Progenitor cell of endocrine pancreas (in vitro differentiated cells): Measurements from ENCODE around the gene TRIM39. TPM values are rescaled to one million over a fixed set of nuclear protein-coding genes. Genes with fewer than 3 reads are reported as not detected.
A peak's percentile ranks its signal among the peaks of the same experiment; 100 is the strongest.
"Not testable (repeated sequence)": the region's sequence is repeated elsewhere in the genome, so short reads cannot be mapped to it uniquely, and the experiment has no call there.

ENCODE experiments used
- DNase-seq: peaks from one replicate; pipeline ENCODE4 v3.0.0; 2021; ENCODE audit warnings: low spot score; ENCODE audit not compliant: unreplicated experiment
- H3K27ac Mint-ChIP-seq: 2 replicates; pipeline ENCODE4 v1.8.0; 2021; ENCODE audit warnings: mild to moderate bottlenecking, moderate library complexity, mixed read lengths
- H3K27me3 Mint-ChIP-seq: 2 replicates; pipeline ENCODE4 v1.8.0; 2021; ENCODE audit warnings: mixed read lengths
- H3K36me3 Mint-ChIP-seq: 2 replicates; pipeline ENCODE4 v1.8.0; 2022; ENCODE audit warnings: mixed read lengths; ENCODE audit not compliant: insufficient read depth
- H3K4me1 Mint-ChIP-seq: 2 replicates; pipeline ENCODE4 v1.8.0; 2021; ENCODE audit warnings: low read depth, mixed read lengths
- H3K4me3 Mint-ChIP-seq: 2 replicates; pipeline ENCODE4 v1.8.0; 2021; ENCODE audit warnings: low read depth, mild to moderate bottlenecking, moderate library complexity, mixed read lengths
- H3K9me3 Mint-ChIP-seq: 2 replicates; pipeline ENCODE4 v1.8.0; 2021; ENCODE audit warnings: low read depth, mixed read lengths
- total RNA-seq: library from RNA; stranded (reverse); gene quantifications from 2 replicates; pipeline ENCODE4 v1.2.1, GENCODE V29; 2021
- TF ChIP-seq, protein P1 (sequence below): fragments of 200-600 bp; sonication (generic); IDR thresholded peaks from one replicate; pipeline ENCODE4 v1.5.0; 2021; ENCODE audit warnings: antibody characterized with exemption, mild to moderate bottlenecking; ENCODE audit not compliant: unreplicated experiment

Gene TRIM39
- total RNA-seq, 1 donor from 2014 or later, result 17.9 TPM

- H3K4me1 Mint-ChIP-seq, result no peaks in the 10 kb centered on the region
- no peaks in the 10 kb centered on the region for H3K9me3 Mint-ChIP-seq
- peaks cover 63% of the 10 kb centered on the region for H3K27me3 Mint-ChIP-seq
- H3K4me3 Mint-ChIP-seq, result no peak overlapping the region
- no peak for DNase-seq
- no peaks in the 10 kb centered on the region for H3K36me3 Mint-ChIP-seq
- H3K27ac Mint-ChIP-seq, result no peak overlapping the region
- TF ChIP-seq, protein P1, sequence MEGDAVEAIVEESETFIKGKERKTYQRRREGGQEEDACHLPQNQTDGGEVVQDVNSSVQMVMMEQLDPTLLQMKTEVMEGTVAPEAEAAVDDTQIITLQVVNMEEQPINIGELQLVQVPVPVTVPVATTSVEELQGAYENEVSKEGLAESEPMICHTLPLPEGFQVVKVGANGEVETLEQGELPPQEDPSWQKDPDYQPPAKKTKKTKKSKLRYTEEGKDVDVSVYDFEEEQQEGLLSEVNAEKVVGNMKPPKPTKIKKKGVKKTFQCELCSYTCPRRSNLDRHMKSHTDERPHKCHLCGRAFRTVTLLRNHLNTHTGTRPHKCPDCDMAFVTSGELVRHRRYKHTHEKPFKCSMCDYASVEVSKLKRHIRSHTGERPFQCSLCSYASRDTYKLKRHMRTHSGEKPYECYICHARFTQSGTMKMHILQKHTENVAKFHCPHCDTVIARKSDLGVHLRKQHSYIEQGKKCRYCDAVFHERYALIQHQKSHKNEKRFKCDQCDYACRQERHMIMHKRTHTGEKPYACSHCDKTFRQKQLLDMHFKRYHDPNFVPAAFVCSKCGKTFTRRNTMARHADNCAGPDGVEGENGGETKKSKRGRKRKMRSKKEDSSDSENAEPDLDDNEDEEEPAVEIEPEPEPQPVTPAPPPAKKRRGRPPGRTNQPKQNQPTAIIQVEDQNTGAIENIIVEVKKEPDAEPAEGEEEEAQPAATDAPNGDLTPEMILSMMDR, result no peak
These were observed 36.7 kb downstream of the TRIM39 start for GRCh38 chr6:30363459-30363858.

GRCh38 chr6:30364591-30364990 is 37.9 kb downstream of the TRIM39 start:
- no peak overlapping the region for H3K27ac Mint-ChIP-seq
- no peaks in the 10 kb centered on the region for H3K4me1 Mint-ChIP-seq
- peaks cover 57% of the 10 kb centered on the region for H3K27me3 Mint-ChIP-seq
- no peaks in the 10 kb centered on the region for H3K36me3 Mint-ChIP-seq
- TF ChIP-seq, protein P1, result peak; percentile 17
- no peak overlapping the region for H3K4me3 Mint-ChIP-seq
- no peaks in the 10 kb centered on the region for H3K9me3 Mint-ChIP-seq
- no peak for DNase-seq

- not testable (repeated sequence) for DNase-seq, H3K4me3 Mint-ChIP-seq, H3K4me1 Mint-ChIP-seq, H3K9me3 Mint-ChIP-seq, H3K36me3 Mint-ChIP-seq, H3K27ac Mint-ChIP-seq
- H3K27me3 Mint-ChIP-seq, result peaks cover 57% of the 10 kb centered on the region
These were observed 42.6 kb downstream of the TRIM39 start for GRCh38 chr6:30369280-30369679.

DNA sequence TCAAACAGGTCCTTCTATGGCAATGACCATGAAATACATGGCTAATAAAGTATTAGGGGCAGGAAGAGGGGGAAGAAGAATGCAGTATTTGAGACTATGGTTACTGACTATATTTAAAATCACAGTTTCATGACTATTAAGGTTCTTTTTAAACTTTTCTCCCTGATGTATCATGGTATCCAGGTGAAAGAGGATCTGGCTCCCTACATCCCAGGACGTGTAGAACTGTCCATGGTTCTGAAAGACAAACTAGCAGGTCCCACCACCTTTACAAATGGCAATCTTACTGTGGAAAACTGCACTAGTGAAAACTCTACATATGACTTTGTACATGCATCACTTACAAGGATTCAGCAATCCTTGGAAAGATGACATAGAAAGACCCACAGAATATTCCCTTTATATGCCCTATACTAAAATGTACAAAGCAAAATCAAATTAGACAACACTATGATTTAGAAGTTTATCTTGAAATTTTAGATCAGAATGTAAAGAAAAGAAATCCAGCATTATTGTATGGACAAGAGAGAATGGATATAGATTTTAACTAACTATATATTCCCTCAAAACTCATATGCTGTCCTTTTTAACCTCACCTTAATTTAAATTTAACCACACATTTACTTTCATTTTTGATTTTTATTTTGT is 51.7 kb downstream of the TRIM39 start:
- H3K27ac Mint-ChIP-seq, result no peak overlapping the region
- DNase-seq, result no peak
- TF ChIP-seq, protein P1, result no peak
- no peaks in the 10 kb centered on the region for H3K9me3 Mint-ChIP-seq
- peaks cover 57% of the 10 kb centered on the region for H3K27me3 Mint-ChIP-seq
- no peaks in the 10 kb centered on the region for H3K4me1 Mint-ChIP-seq
- no peaks in the 10 kb centered on the region for H3K36me3 Mint-ChIP-seq
- H3K4me3 Mint-ChIP-seq, result no peak overlapping the region

DNA sequence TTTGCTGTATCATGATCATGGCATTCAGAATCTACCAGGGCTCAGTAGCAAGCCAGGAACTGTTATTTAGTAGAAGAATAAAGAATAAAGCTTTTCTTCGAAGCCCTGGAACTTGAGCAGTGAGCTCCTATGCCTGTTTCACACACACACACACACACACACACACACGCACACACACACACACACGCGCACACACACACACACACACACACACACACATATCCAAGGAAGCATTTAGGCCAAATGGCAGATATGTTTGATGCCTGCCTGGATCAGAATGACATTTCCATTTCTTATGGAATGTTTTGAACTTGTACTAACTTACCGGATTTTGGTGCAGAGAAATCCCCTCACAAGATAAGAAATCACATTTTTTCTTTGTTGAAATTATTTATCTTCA is 53.7 kb downstream of the TRIM39 start:
- no peak overlapping the region for H3K4me3 Mint-ChIP-seq
- H3K36me3 Mint-ChIP-seq, result no peaks in the 10 kb centered on the region
- TF ChIP-seq, protein P1, result no peak
- H3K9me3 Mint-ChIP-seq, result no peaks in the 10 kb centered on the region
- DNase-seq, result no peak
- H3K4me1 Mint-ChIP-seq, result no peaks in the 10 kb centered on the region
- H3K27me3 Mint-ChIP-seq, result peaks cover 57% of the 10 kb centered on the region
- no peak overlapping the region for H3K27ac Mint-ChIP-seq

DNA sequence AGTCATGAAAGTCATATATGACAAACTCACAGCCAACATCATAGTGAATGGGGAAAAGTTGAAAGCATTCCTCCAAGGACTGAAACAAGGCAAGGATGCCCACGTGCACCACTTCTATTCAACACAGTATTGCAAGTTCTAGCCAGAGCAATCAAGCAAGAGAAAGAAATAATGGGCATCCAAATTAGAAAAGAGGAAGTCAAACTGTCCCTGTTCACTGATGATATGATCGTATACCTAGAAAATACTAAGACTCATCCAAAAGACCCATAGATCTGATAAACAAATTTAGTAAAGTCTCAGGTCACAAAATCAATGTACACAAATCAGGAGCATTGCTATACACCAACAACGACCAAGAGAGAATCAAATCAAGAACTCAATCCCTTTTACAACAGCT is 59.4 kb downstream of the TRIM39 start:
- no peak for DNase-seq
- TF ChIP-seq, protein P1, result no peak
- Mint-ChIP-seq H3K4me3 (no peak overlapping the region), H3K4me1 (no peaks in the 10 kb centered on the region), H3K9me3 (no peaks in the 10 kb centered on the region), H3K36me3 (no peaks in the 10 kb centered on the region), H3K27ac (no peak overlapping the region), H3K27me3 (peaks cover 75% of the 10 kb centered on the region)
